Lung (tissue), 12 donors: ENCODE measurements around the gene TBC1D1. TPM values are rescaled to one million over a fixed set of nuclear protein-coding genes. Genes with fewer than 3 reads are reported as not detected.

ENCODE experiments used
- ATAC-seq: fragments of 200-7000 bp; cut with Tn5 transposase; one replicate; pipeline ENCODE4 v1.9.1; 2020; ENCODE audit warnings: moderate number of reproducible peaks; ENCODE audit not compliant: insufficient read depth, low FRiP score
- DNase-seq, 3 donors: peaks; one replicate each; pipeline ENCODE4 v3.0.0-alpha.2; 2013 to 2017
- H3K27ac ChIP-seq, 2 donors: one replicate each; pipeline ENCODE4 v1.5.1; 2013; ENCODE audit warnings: mild to moderate bottlenecking in 2 of 2, moderate library complexity in 2 of 2, control low read depth in 1 of 2, inconsistent platforms in 1 of 2, low read depth in 1 of 2, low read length in 1 of 2
- H3K27me3 ChIP-seq, 3 donors: one replicate each; pipeline ENCODE4 v1.5.1; 2013; ENCODE audit warnings: low read length in 2 of 3; ENCODE audit not compliant: control insufficient read depth in 3 of 3, insufficient read depth in 3 of 3
- H3K36me3 ChIP-seq, 4 donors: one replicate each; pipeline ENCODE4 v1.5.1; 2013; ENCODE audit warnings: low read length in 4 of 4, mild to moderate bottlenecking in 1 of 4, moderate library complexity in 1 of 4; ENCODE audit not compliant: control insufficient read depth in 4 of 4, insufficient read depth in 4 of 4
- H3K4me1 ChIP-seq, 5 donors: one replicate each; pipeline ENCODE4 v1.5.1; 2013; ENCODE audit warnings: low read length in 5 of 5, mild to moderate bottlenecking in 2 of 5, moderate library complexity in 1 of 5; ENCODE audit not compliant: control insufficient read depth in 5 of 5, insufficient read depth in 5 of 5
- H3K4me3 ChIP-seq: one replicate; pipeline ENCODE4 v1.5.1; 2013; ENCODE audit warnings: mild to moderate bottlenecking, control low read depth, moderate library complexity
- H3K9ac ChIP-seq, 2 donors: one replicate each; pipeline ENCODE4 v1.5.1; 2013; ENCODE audit warnings: low read length in 2 of 2, control low read depth in 1 of 2; ENCODE audit not compliant: insufficient read depth in 1 of 2
- H3K9me3 ChIP-seq, 4 donors: one replicate each; pipeline ENCODE4 v1.5.1; 2013; ENCODE audit warnings: low read length in 3 of 4, mild to moderate bottlenecking in 1 of 4, moderate library complexity in 1 of 4; ENCODE audit not compliant: control insufficient read depth in 4 of 4, insufficient read depth in 3 of 4
- CTCF ChIP-seq: IDR thresholded peaks from 2 replicates; pipeline ENCODE4 v1.5.1; 2012; ENCODE audit warnings: mild to moderate bottlenecking; ENCODE audit errors: control extremely low read depth, extremely low read depth
- WGBS, 2 donors: extraction: QIAGEN DNeasy Blood & Tissue Kit; methylation state at CpG; one replicate each; pipeline ENCODE4 v1.1.7; 2013; 5-methylcytosine and 5-hydroxymethylcytosine counted together
- polyA plus RNA-seq, 2 donors: library from polyadenylated mRNA; stranded (reverse); fragments of 200-250 nt; gene quantifications; one replicate each; pipeline ENCODE4 v1.2.1, GENCODE V29; 2013
- total RNA-seq, 2 donors: library from RNA; depleted of rRNA in 1 of 2; stranded (reverse); fragments of >200 nt in 1 of 2; gene quantifications; one replicate each; pipeline ENCODE4 v1.2.1, GENCODE V29; 2014 to 2021
- donor health status: control.
- donor health status: control.
- donor health status: Bipolar disorder and iron deficiency.
- donor health status: healthy.
- donor health status: DM: yes; HTN: yes; CAD: no.

Gene TBC1D1
- total and polyA plus RNA-seq, 4 donors = 23.6 to 71.1 (median 43.9) TPM

GRCh38 chr4:38055566-38055965 lies 164.7 kb downstream of the TBC1D1 start:
- Histone ChIP-seq H3K27ac (peak overlapping the region; percentile 29 to 72), H3K9ac (no peak overlapping the region), H3K9me3 (no peaks in the 10 kb centered on the region), H3K4me3 (no peak overlapping the region), H3K36me3 (peaks cover 7 to 18% (median 12%) of the 10 kb centered on the region in 4 donors), H3K27me3 (no peaks in the 10 kb centered on the region), H3K4me1 (peaks cover 0 to 7% (median 3%) of the 10 kb centered on the region in 5 donors)
- DNase-seq (no peak), ATAC-seq (no peak)
- WGBS, 2 donors = 50 to 53% methylated on average over 8 of the region's 8 CpGs
- no peak for TF ChIP-seq CTCF

- H3K36me3 ChIP-seq = peaks cover 9 to 18% (median 12%) of the 10 kb centered on the region in 4 donors
- H3K9ac ChIP-seq = no peak overlapping the region
- H3K27ac ChIP-seq = peak overlapping the region; percentile 29 to 72
- TF ChIP-seq CTCF = no peak
- ATAC-seq (peak; percentile 48), DNase-seq (peak in 2 of 3 donors; percentile 55 to 64)
- no peaks in the 10 kb centered on the region for H3K9me3 ChIP-seq
- H3K27me3 ChIP-seq = no peaks in the 10 kb centered on the region
- H3K4me3 ChIP-seq = no peak overlapping the region
- WGBS, 2 donors = 58 to 63% methylated on average over 10 of the region's 10 CpGs
- H3K4me1 ChIP-seq = peaks cover 0 to 7% (median 3%) of the 10 kb centered on the region in 5 donors
Observed at GRCh38 chr4:38056011-38056685, 165.3 kb downstream of the TBC1D1 start.

- 86 to 87% methylated on average over 4 of the region's 4 CpGs for WGBS, 2 donors
- no peak overlapping the region for H3K27ac ChIP-seq
- DNase-seq (no peak), ATAC-seq (no peak)
- peaks cover 9 to 17% (median 12%) of the 10 kb centered on the region in 4 donors for H3K36me3 ChIP-seq
- H3K4me1 ChIP-seq = peaks cover 0 to 6% (median 0%) of the 10 kb centered on the region in 5 donors
- no peak for TF ChIP-seq CTCF
- H3K4me3 ChIP-seq = no peak overlapping the region
- H3K9me3 ChIP-seq = no peaks in the 10 kb centered on the region
- no peak overlapping the region for H3K9ac ChIP-seq
- H3K27me3 ChIP-seq = no peaks in the 10 kb centered on the region
Observed at GRCh38 chr4:38058151-38058550, 167.3 kb downstream of the TBC1D1 start.
